Activated gamma-delta T cell (primary cell): ENCODE measurements around the gene DRC1.
A peak's percentile ranks its signal among the peaks of the same experiment; 100 is the strongest.

Experiments
- DNase-seq: peaks from one replicate; lab custom pipeline; 2025; lab: John Stamatoyannopoulos, UW

Gene DRC1

DNA sequence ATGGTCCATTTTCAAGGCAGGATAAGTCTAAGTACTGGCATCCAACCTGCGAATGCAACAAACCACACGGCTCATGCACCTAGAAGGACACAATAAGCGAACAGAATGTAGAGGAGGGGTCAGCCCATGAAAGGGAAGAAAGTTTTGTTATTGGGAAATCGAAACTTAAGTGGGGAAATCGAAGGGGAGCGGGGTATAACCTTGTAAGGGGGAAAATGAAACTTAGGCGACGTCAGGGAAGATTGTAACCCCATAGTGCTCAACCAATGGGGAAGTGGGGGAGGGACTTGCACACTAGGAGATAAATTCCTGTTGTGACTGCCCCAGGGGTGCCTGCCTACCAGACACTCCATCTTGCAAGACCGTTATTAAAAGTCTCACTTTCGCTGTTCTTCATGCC is 91.8 kb downstream of the DRC1 start:
- no peak for DNase-seq

DNA sequence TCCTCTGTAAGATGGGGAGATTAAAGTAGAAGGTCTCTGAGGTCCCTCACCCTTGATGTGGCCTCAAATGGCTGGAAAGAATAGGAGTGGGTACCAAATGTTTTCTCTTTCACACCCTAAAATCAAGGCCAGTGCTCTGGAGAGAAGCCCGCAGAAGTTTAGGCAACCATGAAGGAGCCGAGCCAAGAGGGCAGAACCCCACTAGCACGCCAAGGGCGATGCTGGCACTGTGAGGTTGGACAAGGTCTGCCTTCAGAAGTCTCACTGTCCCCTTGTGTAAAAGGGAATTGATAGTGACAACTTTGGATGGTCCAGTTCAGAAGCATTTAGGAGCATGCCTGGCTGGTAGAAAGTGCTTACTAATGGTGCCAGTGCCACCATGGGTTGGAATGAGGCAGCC is 92.5 kb downstream of the DRC1 start:
- no peak for DNase-seq

DNA sequence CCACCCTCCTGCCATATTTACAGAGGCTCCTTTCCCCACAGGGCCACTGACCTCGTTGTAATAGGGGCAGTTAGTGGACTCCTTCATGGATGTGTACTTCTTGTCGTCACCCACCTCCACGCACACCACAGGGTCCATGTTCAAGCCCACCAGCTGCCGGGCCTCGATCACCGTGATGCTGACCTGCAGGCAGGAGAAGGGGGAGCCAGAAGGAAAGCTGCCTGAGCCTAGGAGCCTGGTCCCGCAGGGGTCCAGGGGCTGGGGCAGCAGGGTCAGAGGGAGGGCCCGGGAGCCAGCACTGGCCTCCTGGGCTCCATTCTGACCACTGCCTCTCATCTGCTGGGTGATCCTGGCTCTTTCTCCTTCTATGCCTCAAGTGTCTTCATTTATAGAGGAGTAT is 93.2 kb downstream of the DRC1 start:
- no peak for DNase-seq

DNA sequence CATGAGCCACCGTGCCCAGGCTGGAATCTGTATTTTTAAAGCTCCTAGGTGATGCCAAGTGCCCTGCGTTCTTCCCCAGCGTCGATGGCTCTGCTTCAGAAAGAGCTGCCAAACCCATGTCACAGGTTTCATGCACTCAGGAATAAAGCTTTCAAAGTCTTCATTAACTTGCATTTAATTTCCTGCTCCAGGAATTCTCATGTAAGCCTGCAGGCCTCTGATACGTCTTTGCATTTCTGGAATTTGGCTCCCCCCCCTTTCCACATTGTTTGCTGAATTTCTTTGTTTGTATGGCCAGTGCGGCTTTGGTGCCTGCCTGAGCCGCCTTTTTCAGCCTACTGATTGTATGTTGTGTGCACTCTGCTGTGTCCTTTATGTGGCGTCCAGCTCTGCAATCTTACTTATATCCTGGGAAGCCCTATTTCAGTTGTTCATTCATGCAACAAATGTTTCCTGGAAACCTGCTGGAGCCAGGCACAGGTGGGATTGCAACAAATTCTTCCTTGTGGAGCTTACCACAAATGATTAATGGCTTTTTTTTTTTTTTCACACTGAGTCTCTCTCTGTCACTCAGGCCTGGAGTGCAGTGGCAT is 94.1 kb downstream of the DRC1 start:
- DNase-seq = no peak

DNA sequence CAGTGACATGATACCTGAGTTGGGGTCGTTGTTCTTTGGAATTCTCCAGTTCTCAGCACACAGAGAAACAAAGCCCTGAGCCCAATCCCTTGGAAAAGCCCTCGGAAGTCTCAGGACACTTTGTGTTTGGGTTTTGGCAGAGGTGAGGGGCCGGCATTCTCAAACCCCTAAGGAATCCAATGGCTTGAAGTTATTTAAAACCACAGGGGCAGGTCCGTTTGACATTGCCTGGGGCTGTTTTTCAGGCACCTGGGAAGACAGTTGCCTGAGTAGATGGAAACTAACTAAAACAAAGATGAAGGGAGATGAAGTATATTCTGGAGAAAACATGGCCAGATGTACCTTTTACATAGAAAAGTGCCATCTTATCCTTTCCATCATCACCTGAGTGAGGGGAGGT is 98.7 kb downstream of the DRC1 start:
- no peak for DNase-seq

DNA sequence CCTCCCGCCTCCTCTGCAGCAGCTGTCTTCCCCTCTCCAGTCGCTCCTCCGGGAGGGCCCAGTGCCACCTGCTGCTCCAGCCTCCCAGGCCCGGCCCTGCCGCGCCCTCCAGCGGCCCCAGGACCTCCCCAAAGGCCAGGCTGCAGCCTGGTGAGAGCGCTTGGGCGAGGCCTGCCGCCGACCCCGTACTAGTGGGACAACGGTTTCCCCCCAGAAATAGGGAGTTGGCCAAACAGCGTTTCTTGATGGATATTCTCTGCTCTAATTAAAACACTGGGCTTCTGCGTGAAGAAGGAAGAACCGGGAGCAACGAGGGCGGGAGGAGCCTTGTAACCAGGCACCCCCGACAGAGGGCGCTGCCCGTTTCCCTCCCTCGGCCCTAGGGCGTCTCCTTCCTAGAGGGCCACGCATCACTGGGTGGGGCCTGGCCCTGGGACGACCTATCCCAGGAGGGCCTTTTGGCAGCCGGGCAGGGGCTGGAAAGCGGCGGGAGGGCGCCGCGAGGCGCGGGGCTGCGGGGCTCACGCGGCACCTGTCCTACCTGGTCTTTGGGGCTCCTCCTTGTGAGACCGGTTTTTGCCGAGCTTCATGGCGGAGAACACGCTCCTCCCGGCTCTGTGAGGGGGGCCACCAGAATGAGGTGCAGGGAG is 101.6 kb downstream of the DRC1 start:
- DNase-seq = peak; percentile 20

DNA sequence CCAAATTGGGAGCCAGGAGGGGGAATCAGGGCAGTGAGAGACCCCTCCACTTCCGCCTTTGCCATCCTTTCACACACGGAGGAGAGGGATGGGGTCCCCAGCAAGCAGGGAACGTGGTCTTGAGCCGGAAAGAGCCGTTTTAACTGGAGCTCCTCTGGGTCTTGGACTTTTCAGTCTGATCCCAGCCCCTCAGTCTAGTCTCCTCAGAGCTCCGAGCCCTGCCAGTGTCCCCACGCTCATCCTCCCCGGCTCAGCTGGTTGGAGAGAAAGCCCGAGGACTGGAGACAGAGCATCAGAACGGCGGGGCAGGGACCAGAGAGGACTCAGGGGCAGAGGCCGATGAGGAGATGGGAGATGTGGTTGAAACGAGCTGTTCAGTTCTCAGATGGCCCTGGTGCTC is 102.3 kb downstream of the DRC1 start:
- DNase-seq = no peak

DNA sequence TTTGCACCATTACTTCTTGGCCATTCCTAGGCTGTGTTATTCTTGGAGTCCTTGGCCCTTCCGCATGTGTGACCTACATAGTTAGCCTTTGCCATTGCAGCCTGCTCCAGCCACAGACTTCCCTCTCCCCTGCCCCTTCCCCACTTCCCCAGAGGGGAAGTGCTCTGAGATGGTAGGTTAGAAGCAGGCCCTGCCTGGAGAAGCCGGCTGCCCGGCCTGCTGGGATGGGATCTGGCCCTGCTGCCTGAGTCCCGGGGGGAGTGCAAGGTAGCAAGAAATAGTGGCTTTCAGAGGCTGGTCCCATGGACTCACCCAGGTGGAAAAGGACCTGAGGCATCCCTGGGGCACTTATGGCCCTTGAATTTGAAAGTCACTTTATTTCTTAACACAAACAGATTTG is 104.6 kb downstream of the DRC1 start:
- no peak for DNase-seq
